ENCODE results near the gene RAB30. TPM values are rescaled to one million over a fixed set of nuclear protein-coding genes. Genes with fewer than 3 reads are reported as not detected.
A peak's percentile ranks its signal among the peaks of the same experiment; 100 is the strongest.

Gene RAB30
- total and polyA plus RNA-seq, 5 experiments from 2014 or later, result 10.7 to 35.5 (median 17.4) TPM

DNA sequence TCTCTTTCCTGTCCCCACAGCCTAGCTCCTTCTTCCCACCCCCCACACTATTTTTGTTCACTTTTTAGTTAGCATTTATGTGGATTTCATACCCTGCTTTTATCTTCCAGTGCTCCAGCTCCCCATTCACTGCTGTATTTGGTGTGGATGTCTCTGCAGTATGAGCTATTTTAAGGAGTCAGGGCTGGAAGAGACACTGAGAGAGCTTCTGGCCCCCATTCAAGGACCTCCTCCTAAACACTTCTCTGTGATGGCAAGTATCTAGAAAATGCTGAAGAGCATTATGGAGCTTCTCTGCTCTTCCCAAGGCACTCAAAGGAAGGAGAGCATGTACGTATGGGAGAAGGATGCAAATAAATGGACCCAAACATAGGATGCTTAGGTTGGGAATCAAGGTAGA, 79.5 kb downstream of the RAB30 start:
- H3K36me3 Mint-ChIP-seq, result peaks cover 0 to 37% (median 24%) of the 10 kb centered on the region in 3 donors
- no peak for ATAC-seq
- H3K9me3 Mint-ChIP-seq, result no peaks in the 10 kb centered on the region
- DNase-seq, result no peak
- H3K4me3 Mint-ChIP-seq, result no peak overlapping the region
- H3K27ac Mint-ChIP-seq, result peak overlapping the region in 7 of 10 donors; percentile 2 to 69 (median 53)
- H3K4me1 Mint-ChIP-seq, result peaks cover 13 to 43% (median 32%) of the 10 kb centered on the region in 4 donors
- POLR2A ChIA-PET, result interaction anchor here (1.0 to 4.1 kb wide), 3 partner anchors 30 to 164 kb away, joined by 3 to 18 read pairs (median 3); partner anchors contain the start of gene DDIAS
- no peaks in the 10 kb centered on the region for H3K27me3 Mint-ChIP-seq

DNA sequence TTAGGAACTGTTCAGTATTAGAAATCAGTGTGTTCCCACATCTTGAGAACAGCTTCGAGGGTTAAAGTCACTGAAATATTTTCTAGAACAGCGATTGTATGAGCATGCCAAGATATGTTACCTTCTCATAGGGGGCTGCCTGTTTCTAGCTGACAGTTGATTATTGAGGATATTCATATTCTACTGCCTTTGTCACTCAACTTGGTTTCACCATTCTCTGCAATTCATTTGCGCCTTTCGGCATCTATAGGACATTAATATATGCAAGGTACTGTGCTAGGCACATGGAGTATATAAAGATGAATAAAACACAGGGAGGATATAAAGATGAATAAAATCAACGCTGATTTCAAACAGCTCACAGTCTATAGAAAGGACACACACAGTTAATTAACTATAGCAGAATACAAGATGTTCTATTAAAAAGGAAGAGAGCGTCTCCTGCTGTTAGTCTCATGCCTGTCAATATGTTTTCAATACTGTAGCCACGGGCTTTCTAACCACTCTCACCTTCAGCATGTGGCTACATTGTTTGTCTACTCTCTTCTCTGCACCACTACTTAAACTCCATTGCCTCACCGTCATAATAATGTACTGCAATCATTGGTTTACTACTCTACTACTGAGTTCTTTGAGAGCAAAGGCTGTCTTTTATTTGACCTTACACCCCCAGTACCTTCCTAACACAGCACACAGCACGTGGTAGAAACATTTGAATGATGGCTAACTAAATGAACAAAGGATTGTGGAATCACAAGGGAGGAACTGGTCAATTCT, 81.9 kb downstream of the RAB30 start:
- H3K36me3 Mint-ChIP-seq, result peaks cover 0 to 47% (median 24%) of the 10 kb centered on the region in 3 donors
- ATAC-seq, result peak; percentile 87 to 92

DNA sequence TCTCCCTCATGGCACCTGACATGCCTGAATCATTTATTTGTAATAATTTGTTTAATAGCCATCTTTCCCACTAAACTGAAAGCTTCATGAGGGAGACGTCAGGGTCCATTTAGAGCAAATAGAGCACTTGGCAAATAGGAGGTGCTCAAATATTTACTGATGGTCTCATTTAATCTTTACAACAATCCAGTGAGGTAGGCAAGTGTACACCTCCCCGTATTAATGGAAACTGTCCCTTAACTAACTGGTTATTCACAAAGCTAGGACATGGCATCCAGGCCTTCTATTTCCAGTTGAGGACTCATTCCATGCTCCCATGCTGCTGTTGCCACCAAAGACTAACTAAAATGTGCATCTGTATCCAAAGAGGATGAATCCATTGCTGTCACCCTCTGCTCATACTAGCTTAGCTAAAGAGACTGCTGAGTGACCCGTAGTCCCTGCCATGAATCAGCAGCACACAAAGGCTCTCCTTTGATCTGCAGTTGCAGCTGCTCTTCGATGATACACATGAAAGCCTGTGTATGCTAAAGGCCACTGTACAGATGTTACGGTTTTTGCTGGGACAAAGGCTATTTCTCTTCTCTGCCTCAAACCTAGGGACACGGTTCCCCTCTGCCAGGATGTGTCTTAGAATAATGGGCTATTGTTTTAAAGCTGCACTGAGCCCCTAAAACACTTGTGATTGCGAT, 82.6 kb downstream of the RAB30 start:
- peaks cover 4 to 49% (median 29%) of the 10 kb centered on the region in 3 donors for H3K36me3 Mint-ChIP-seq
- H3K9me3 Mint-ChIP-seq, result no peaks in the 10 kb centered on the region
- DNase-seq (no peak), ATAC-seq (no peak)
- no peak overlapping the region for H3K4me3 Mint-ChIP-seq
- H3K27me3 Mint-ChIP-seq, result no peaks in the 10 kb centered on the region
- peaks cover 11 to 33% (median 29%) of the 10 kb centered on the region in 4 donors for H3K4me1 Mint-ChIP-seq
- peak overlapping the region in 5 of 10 donors; percentile 8 to 76 (median 48) for H3K27ac Mint-ChIP-seq
- POLR2A ChIA-PET, result interaction anchor here (0.7 to 4.1 kb wide), 8 partner anchors 11 to 167 kb away, joined by 3 to 18 read pairs (median 4); partner anchors contain the start of genes DDIAS and PCF11

More for the DNA sequence above, 81.9 kb downstream of the RAB30 start:
- Mint-ChIP-seq H3K27me3 (no peaks in the 10 kb centered on the region), H3K9me3 (no peaks in the 10 kb centered on the region), H3K4me1 (peaks cover 13 to 33% (median 32%) of the 10 kb centered on the region in 4 donors), H3K27ac (peak overlapping the region; percentile 6 to 76 (median 48)), H3K4me3 (no peak overlapping the region)
- POLR2A ChIA-PET, result interaction anchor here (0.7 to 4.1 kb wide), 9 partner anchors 12 to 167 kb away, joined by 3 to 18 read pairs (median 4); partner anchors contain the start of genes DDIAS and PCF11
- peak in 4 of 10 donors; percentile 19 to 60 (median 38) for DNase-seq

DNA sequence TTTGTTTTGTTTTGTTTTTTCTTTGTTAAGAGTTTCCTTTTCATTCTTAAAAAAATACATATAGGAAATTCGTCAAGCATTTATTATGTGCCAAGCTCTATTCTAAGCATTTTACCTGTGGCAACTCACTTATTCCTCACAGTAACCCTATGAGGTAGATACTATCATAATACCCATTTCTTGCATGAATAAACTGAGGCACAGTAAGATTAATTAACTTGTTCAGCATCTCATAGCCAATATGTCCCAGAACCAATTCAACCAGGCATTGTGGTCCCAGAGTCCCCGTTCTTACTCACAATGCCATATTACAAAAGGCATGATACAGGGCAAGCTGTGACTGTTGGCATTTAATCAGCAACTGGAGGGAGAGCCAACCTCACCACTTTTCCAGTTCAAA, 83.7 kb downstream of the RAB30 start:
- peaks cover 4 to 44% (median 25%) of the 10 kb centered on the region in 3 donors for H3K36me3 Mint-ChIP-seq
- ATAC-seq (no peak), DNase-seq (no peak)
- no peaks in the 10 kb centered on the region for H3K9me3 Mint-ChIP-seq
- H3K4me3 Mint-ChIP-seq, result no peak overlapping the region
- peaks cover 10 to 33% (median 25%) of the 10 kb centered on the region in 4 donors for H3K4me1 Mint-ChIP-seq
- POLR2A ChIA-PET, result interaction anchor here (0.6 to 1.4 kb wide), 4 partner anchors 14 to 75 kb away, joined by 3 read pairs; no protein-coding TSS in a partner anchor
- no peaks in the 10 kb centered on the region for H3K27me3 Mint-ChIP-seq
- peak overlapping the region in 1 of 10 donors; percentile 25 for H3K27ac Mint-ChIP-seq

DNA sequence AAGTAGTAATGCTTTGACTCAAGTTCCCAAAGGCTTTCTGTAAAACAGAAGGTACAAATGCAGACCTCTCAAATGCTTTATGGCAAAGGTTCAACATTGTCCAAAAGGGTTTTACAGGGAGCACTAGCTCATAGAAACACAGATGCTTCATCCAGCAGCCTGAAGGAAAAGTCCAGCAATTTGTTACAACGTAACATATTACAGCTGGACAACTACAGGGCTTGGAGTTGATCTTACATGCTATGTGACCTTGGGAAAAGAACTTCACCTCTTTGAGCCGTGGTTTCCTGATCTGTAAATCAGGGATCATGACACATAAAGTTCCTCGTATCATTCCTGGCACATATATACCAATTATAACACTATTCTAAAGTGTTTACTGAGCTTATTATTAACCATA, 85.3 kb downstream of the RAB30 start:
- Mint-ChIP-seq H3K9me3 (peaks cover 0 to 1% (median 0%) of the 10 kb centered on the region in 9 donors), H3K27ac (peak overlapping the region in 4 of 10 donors; percentile 10 to 70 (median 56)), H3K27me3 (no peaks in the 10 kb centered on the region), H3K36me3 (peaks cover 13 to 51% (median 29%) of the 10 kb centered on the region in 3 donors), H3K4me1 (peaks cover 7 to 30% (median 16%) of the 10 kb centered on the region in 4 donors), H3K4me3 (no peak overlapping the region)
- no peak for ATAC-seq
- no peak for DNase-seq
- POLR2A ChIA-PET, result interaction anchor here (1.4 kb wide), 1 partner anchor 77 kb away, joined by 3 read pairs; no protein-coding TSS in a partner anchor

DNA sequence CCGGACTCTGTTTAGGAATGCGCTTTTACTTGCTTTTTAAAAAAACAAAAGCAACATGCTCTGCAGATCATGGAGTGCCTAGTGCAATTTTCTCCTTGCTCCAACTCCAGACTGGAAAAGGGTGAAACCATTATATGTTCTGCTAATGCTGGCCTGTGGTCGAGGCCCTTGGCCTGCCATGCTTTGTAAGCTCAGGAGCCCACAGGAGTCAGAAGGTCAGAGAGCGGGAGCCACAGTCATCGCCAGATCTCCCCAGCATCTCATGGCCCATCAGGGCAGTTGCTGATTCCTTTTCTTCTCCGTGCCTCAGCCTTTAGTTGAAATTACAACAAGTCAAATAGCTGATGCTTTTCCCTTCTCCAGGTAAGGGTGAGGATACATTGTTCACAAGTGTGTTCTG, 89.8 kb downstream of the RAB30 start:
- Mint-ChIP-seq H3K4me3 (no peak overlapping the region), H3K27me3 (no peaks in the 10 kb centered on the region), H3K4me1 (peaks cover 7 to 34% (median 26%) of the 10 kb centered on the region in 4 donors), H3K9me3 (peaks cover 0 to 4% (median 0%) of the 10 kb centered on the region in 9 donors), H3K27ac (peak overlapping the region in 3 of 10 donors; percentile 11 to 56 (median 27)), H3K36me3 (peaks cover 16 to 52% (median 30%) of the 10 kb centered on the region in 3 donors)
- POLR2A ChIA-PET, result interaction anchor here (1.0 to 1.3 kb wide), 2 partner anchors 17 to 89 kb away, joined by 3 to 4 read pairs; partner anchors contain the start of gene RAB30
- ATAC-seq, result no peak
- no peak for DNase-seq

DNA sequence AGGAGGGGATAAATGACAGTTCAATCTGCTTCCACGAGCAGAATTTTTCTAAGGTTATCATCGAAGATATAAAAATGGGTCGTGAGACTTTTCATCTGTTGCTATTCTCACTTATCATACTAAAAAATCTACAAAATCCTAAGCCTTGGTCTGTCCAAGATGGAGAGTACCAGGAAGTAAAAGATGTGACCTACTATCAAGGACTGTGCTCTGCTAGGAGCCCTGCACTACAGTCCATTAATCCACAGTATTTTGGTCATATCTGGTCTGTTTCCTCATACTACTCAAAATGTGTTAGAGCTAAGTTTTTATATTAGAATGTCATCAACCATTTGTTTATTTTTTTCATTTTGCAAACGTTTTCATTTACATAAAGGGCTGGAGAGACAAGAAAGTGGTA, 90.8 kb downstream of the RAB30 start:
- no peak overlapping the region for H3K4me3 Mint-ChIP-seq
- ATAC-seq (no peak), DNase-seq (no peak)
- peaks cover 16 to 44% (median 28%) of the 10 kb centered on the region in 3 donors for H3K36me3 Mint-ChIP-seq
- H3K9me3 Mint-ChIP-seq, result peaks cover 0 to 4% (median 0%) of the 10 kb centered on the region in 9 donors
- POLR2A ChIA-PET, result interaction anchor here (0.6 to 1.5 kb wide), 3 partner anchors 10 to 71 kb away, joined by 3 read pairs; no protein-coding TSS in a partner anchor
- H3K27ac Mint-ChIP-seq, result peak overlapping the region in 2 of 10 donors; percentile 45 to 63
- peaks cover 7 to 39% (median 33%) of the 10 kb centered on the region in 4 donors for H3K4me1 Mint-ChIP-seq
- no peaks in the 10 kb centered on the region for H3K27me3 Mint-ChIP-seq

DNA sequence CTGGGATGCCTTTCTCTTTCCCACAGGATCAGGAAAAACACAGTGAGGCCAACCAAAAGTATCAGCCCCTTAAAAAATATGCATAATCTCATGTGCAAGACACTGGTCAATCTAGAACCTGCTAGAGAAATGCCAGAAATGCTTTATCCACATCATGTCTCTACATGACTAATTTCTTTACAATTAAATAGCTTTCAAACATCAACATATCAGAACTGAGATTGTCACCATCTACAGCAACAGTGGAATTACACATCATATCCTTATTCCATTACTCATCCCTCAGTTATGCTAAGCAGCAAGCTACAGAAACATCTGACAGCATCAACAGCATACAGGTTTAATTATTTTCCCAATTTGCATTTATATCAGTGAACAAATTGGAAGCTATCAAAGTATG, 91.4 kb downstream of the RAB30 start:
- ATAC-seq (no peak), DNase-seq (no peak)
- H3K4me3 Mint-ChIP-seq, result no peak overlapping the region
- peaks cover 16 to 38% (median 26%) of the 10 kb centered on the region in 3 donors for H3K36me3 Mint-ChIP-seq
- H3K9me3 Mint-ChIP-seq, result peaks cover 0 to 4% (median 0%) of the 10 kb centered on the region in 9 donors
- peak overlapping the region in 2 of 10 donors; percentile 5 to 36 for H3K27ac Mint-ChIP-seq
- no peaks in the 10 kb centered on the region for H3K27me3 Mint-ChIP-seq
- peaks cover 7 to 42% (median 38%) of the 10 kb centered on the region in 4 donors for H3K4me1 Mint-ChIP-seq
- POLR2A ChIA-PET, result interaction anchor here (1.0 to 1.5 kb wide), 2 partner anchors 9 to 19 kb away, joined by 3 read pairs; no protein-coding TSS in a partner anchor

DNA sequence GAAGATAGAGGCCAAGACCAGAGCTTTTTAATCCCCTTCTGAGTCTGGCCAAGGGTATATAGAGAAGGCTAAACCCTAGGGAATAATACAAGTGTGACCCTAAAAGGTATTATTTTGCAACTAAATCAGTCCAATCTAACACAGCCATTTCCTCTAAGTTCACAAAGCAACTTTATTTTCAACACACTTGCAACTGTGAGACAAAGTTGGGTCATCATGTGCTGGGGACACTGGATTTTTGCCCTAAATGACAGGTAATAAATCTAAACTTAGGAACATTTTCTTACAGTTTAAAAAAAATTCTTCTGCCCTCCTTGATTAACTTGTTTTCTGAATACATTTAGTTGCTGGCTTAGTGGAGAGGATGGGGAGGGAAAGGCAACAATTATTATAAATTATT, 91.9 kb downstream of the RAB30 start:
- Mint-ChIP-seq H3K4me1 (peaks cover 7 to 44% (median 40%) of the 10 kb centered on the region in 4 donors), H3K4me3 (no peak overlapping the region), H3K36me3 (peaks cover 16 to 36% (median 25%) of the 10 kb centered on the region in 3 donors), H3K27ac (peak overlapping the region in 3 of 10 donors; percentile 7 to 66 (median 27)), H3K27me3 (no peaks in the 10 kb centered on the region), H3K9me3 (peaks cover 0 to 4% (median 0%) of the 10 kb centered on the region in 9 donors)
- DNase-seq (no peak), ATAC-seq (no peak)
- POLR2A ChIA-PET, result interaction anchor here (1.5 kb wide), 1 partner anchor 8 kb away, joined by 3 read pairs; no protein-coding TSS in a partner anchor

DNA sequence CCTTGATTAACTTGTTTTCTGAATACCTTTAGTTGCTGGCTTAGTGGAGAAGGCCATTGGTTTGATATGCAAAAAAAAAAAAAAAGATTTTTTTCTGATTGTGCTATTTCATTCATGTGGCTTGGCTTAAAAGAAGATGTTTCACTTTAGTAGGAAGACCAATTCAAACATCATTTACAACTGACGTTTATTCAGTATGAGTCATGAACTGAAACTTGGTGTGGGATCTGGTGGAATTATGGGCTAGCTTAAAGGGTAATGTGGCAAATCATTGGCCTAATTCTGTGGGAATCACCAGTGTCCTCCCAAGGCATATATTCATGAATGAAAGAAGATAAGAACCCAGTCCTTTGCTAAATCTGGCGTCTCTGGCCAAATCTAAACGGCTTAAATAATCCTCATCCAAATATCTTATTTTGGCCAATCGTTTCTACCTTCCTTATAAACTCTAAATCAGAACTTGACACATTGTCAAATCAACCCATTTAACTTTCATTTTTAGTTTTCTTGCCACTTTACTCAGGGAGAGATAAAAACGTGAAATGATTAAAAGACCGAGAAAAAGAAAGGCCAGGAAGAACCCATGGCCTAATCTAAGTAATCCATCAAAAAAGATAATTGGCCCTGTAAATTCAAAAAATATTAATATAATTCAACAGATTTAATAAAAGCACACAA, 93.1 kb downstream of the RAB30 start:
- POLR2A ChIA-PET, result interaction anchor here (0.6 to 1.3 kb wide), 2 partner anchors 11 to 23 kb away, joined by 3 to 5 read pairs; no protein-coding TSS in a partner anchor

DNA sequence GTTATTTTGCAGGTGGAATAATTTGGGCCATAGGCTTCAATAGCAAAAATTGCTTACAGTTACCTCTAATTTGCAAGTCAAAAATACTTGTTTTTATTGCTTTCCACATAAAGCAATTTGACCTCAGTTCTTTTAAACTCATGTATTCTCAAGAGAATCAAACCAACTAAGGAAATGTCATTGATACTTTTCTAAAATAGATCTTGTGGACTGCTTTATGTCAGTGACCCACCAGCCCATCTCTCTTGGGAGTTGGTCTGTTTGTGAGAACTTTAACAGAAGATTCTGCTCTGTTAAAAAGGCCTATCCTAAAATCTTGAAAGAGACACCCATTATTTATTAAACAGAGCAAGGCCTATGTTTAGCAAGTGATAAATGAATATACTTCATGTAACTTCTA, 94.9 kb downstream of the RAB30 start:
- DNase-seq (no peak), ATAC-seq (no peak)
- no peaks in the 10 kb centered on the region for H3K27me3 Mint-ChIP-seq
- peaks cover 11 to 66% (median 59%) of the 10 kb centered on the region in 4 donors for H3K4me1 Mint-ChIP-seq
- H3K36me3 Mint-ChIP-seq, result peaks cover 7 to 16% (median 10%) of the 10 kb centered on the region in 3 donors
- no peak overlapping the region for H3K4me3 Mint-ChIP-seq
- peaks cover 0 to 4% (median 0%) of the 10 kb centered on the region in 9 donors for H3K9me3 Mint-ChIP-seq
- POLR2A ChIA-PET, result no interaction called here
- peak overlapping the region in 6 of 10 donors; percentile 2 to 66 (median 42) for H3K27ac Mint-ChIP-seq

More for the DNA sequence above, 93.1 kb downstream of the RAB30 start:
- Mint-ChIP-seq H3K27ac (peak overlapping the region in 7 of 10 donors; percentile 11 to 90 (median 52)), H3K36me3 (peaks cover 12 to 27% (median 16%) of the 10 kb centered on the region in 3 donors), H3K4me3 (peak overlapping the region in 3 of 10 donors; percentile 7 to 36 (median 8)), H3K9me3 (peaks cover 0 to 4% (median 0%) of the 10 kb centered on the region in 9 donors), H3K27me3 (no peaks in the 10 kb centered on the region), H3K4me1 (peaks cover 7 to 52% (median 45%) of the 10 kb centered on the region in 4 donors)
- DNase-seq (no peak), ATAC-seq (peak; percentile 61 to 77)
